ENCODE data around the gene RPS6KC1.

- TF ChIP-seq CTCF (IDR thresholded peaks at IDR 0.05) (no peak), EZH2phosphoT487 (IDR thresholded peaks at IDR 0.05) (no peak), EZH2 (IDR thresholded peaks at IDR 0.05) (no peak)
Measured at GRCh38 chr1:213104604-213105003, 53.6 kb downstream of the RPS6KC1 start.
